ENCODE data around the gene CTU2. TPM values are rescaled to one million over a fixed set of nuclear protein-coding genes. Genes with fewer than 3 reads are reported as not detected.

Gene CTU2
- polyA plus RNA-seq, 1 of the 3 experiments (the other 2 are of a cell fraction), result 16.2 TPM

- Histone ChIP-seq H3K27ac (ENCODE audit: low read depth in 2 of 2, low read length in 1 of 2) (no peak overlapping the region), H3K9me2 (no peaks in the 10 kb centered on the region), H3K36me3 (replicated peaks in 1 of 2; ENCODE audit: control insufficient read depth in 1 of 2, insufficient read depth in 2 of 2, low read length in 1 of 2) (peaks cover 0 to 25% of the 10 kb centered on the region in 2 experiments), H3K4me3 (ENCODE audit: low read depth in 2 of 2, low read length in 1 of 2) (no peak overlapping the region), H3K4me1 (ENCODE audit: control insufficient read depth in 1 of 2, insufficient read depth in 2 of 2, low read depth in 1 of 2, low read length in 1 of 2) (peaks cover 4 to 24% of the 10 kb centered on the region in 2 experiments; a peak in 2 of 4 replicates), H3K9me3 (no peaks in the 10 kb centered on the region), H3K4me2 (no peak overlapping the region), H3K27me3 (ENCODE audit: insufficient read depth) (no peaks in the 10 kb centered on the region), H3F3A (replicated peaks; ENCODE audit: insufficient read depth) (peaks cover 20% of the 10 kb centered on the region), H3K9ac (no peak overlapping the region), H2AFZ (ENCODE audit: low read depth) (no peak overlapping the region), H4K20me1 (ENCODE audit: insufficient read depth) (peaks cover 35% of the 10 kb centered on the region), H3K79me2 (ENCODE audit: insufficient read depth) (peaks cover 15% of the 10 kb centered on the region; the same call in 1 of the 2 replicates)
- CTCF ChIA-PET, result interaction anchor here (0.7 to 17.4 kb wide), 6 partner anchors 9 to 482 kb away, joined by 3 to 540 read pairs (median 18); no protein-coding TSS in a partner anchor
- TF ChIP-seq FOXM1 (IDR thresholded peaks at IDR 0.05; ENCODE audit: low read depth) (no peak), FOXJ3 (CRISPR knock-in tag; IDR thresholded peaks at IDR 0.05) (no peak), ZBTB33 (IDR thresholded peaks at IDR 0.05; ENCODE audit: borderline replicate concordance, low read depth) (no peak), CTCF (IDR thresholded peaks at IDR 0.05) (no peak), GABPA (IDR thresholded peaks at IDR 0.05; ENCODE audit: low read depth) (no peak), EZH2phosphoT487 (IDR thresholded peaks at IDR 0.05; ENCODE audit: borderline replicate concordance, low read depth) (no peak), YY1 (IDR thresholded peaks at IDR 0.05; ENCODE audit: low read depth) (no peak), EP300 (IDR thresholded peaks at IDR 0.05; ENCODE audit: borderline replicate concordance in 1 of 2, low read depth in 1 of 2, low read length in 1 of 2) (no peak), GATA2 (CRISPR knock-in tag; IDR thresholded peaks at IDR 0.05) (no peak), TAF1 (IDR thresholded peaks at IDR 0.05; ENCODE audit: borderline replicate concordance, low read depth, low read length) (no peak), USF1 (IDR thresholded peaks at IDR 0.05; ENCODE audit: borderline replicate concordance, low read depth) (no peak), TEAD4 (IDR thresholded peaks at IDR 0.05; ENCODE audit: borderline replicate concordance, insufficient read depth) (no peak), ELF1 (IDR thresholded peaks at IDR 0.05) (no peak), CHD2 (IDR thresholded peaks at IDR 0.05; ENCODE audit: low read length, partially characterized antibody) (no peak), SMC3 (IDR thresholded peaks at IDR 0.05; ENCODE audit: low read depth, low read length) (no peak), TCF12 (IDR thresholded peaks at IDR 0.05) (no peak), SIN3A (IDR thresholded peaks at IDR 0.05; ENCODE audit: borderline replicate concordance, low read depth, low read length) (no peak), NRF1 (IDR thresholded peaks at IDR 0.05; ENCODE audit: low read depth, low read length) (no peak)
- POLR2A ChIA-PET, result no interaction called here
- no peak for DNase-seq
- WGBS (ENCODE audit: low lambda C conversion rate), result 93% methylated on average over 5 of the region's 23 CpGs
These were observed 28.0 kb downstream of the CTU2 start for GRCh38 chr16:88734361-88734728.
